Measurements from ENCODE around the gene ELOVL1.
"Not testable (repeated sequence)": the region's sequence is repeated elsewhere in the genome, so short reads cannot be mapped to it uniquely, and the experiment has no call there.

The ELOVL1 gene

GRCh38 chr1:43381612-43382011 lies 13.8 kb upstream of the ELOVL1 start:
- no peak for DNase-seq (ENCODE audit: extremely low read depth, low read depth)

GRCh38 chr1:43379476-43379875 lies 11.7 kb upstream of the ELOVL1 start:
- TF ChIP-seq CTCF (IDR thresholded peaks at IDR 0.05; ENCODE audit: low read depth, low read length): no peak

More at GRCh38 chr1:43381612-43382011, 13.8 kb upstream of the ELOVL1 start:
- no peak for TF ChIP-seq CTCF (IDR thresholded peaks at IDR 0.05; ENCODE audit: low read depth, low read length)

GRCh38 chr1:43377831-43378230 lies 10.0 kb upstream of the ELOVL1 start:
- TF ChIP-seq CTCF (IDR thresholded peaks at IDR 0.05; ENCODE audit: low read depth, low read length): no peak
- DNase-seq (ENCODE audit: extremely low read depth, low read depth): no peak

More at GRCh38 chr1:43379476-43379875, 11.7 kb upstream of the ELOVL1 start:
- no peak for DNase-seq (ENCODE audit: extremely low read depth, low read depth)

- DNase-seq (ENCODE audit: extremely low read depth, low read depth): no peak
- TF ChIP-seq CTCF (IDR thresholded peaks at IDR 0.05; ENCODE audit: low read depth, low read length): no peak
These were observed 9.0 kb upstream of the ELOVL1 start for GRCh38 chr1:43376723-43377235.

- TF ChIP-seq CTCF (IDR thresholded peaks at IDR 0.05; ENCODE audit: low read depth, low read length): no peak
- DNase-seq (ENCODE audit: extremely low read depth, low read depth): peak; percentile 36
These were observed 5.5 kb upstream of the ELOVL1 start for GRCh38 chr1:43373066-43373940.

- no peak for TF ChIP-seq CTCF (IDR thresholded peaks at IDR 0.05; ENCODE audit: low read depth, low read length)
- no peak for DNase-seq (ENCODE audit: extremely low read depth, low read depth)
These were observed 4.4 kb upstream of the ELOVL1 start for GRCh38 chr1:43372172-43372571.

GRCh38 chr1:43370564-43370963 lies 2.8 kb upstream of the ELOVL1 start:
- no peak for DNase-seq (ENCODE audit: extremely low read depth, low read depth)
- no peak for TF ChIP-seq CTCF (IDR thresholded peaks at IDR 0.05; ENCODE audit: low read depth, low read length)

GRCh38 chr1:43369779-43370178 lies 2.0 kb upstream of the ELOVL1 start:
- not testable (repeated sequence) for DNase-seq (ENCODE audit: extremely low read depth, low read depth)
